Measurements from ENCODE around the gene CNBD2.
"Not testable (repeated sequence)": the region's sequence is repeated elsewhere in the genome, so short reads cannot be mapped to it uniquely, and the experiment has no call there.

Gene CNBD2

GRCh38 chr20:35967979-35968640 lies at the start of gene CNBD2:
Gene CNBD2, plus strand, starts transcription at chr20:35968590. Its CDS starts 173 bp downstream, at chr20:35968763.
- no peak for DNase-seq (ENCODE audit: low read depth)

GRCh38 chr20:35920523-35920922 lies 47.9 kb upstream of the CNBD2 start:
- no peak for DNase-seq (ENCODE audit: low read depth)

GRCh38 chr20:35929301-35929700 lies 39.1 kb upstream of the CNBD2 start:
- no peak for DNase-seq (ENCODE audit: low read depth)

GRCh38 chr20:35934050-35934449 lies 34.3 kb upstream of the CNBD2 start:
- no peak for DNase-seq (ENCODE audit: low read depth)

GRCh38 chr20:35939264-35939663 lies 29.1 kb upstream of the CNBD2 start:
- DNase-seq (ENCODE audit: low read depth): no peak

- no peak for DNase-seq (ENCODE audit: low read depth)
These were observed 26.8 kb upstream of the CNBD2 start for GRCh38 chr20:35941620-35942019.

GRCh38 chr20:35942243-35942642 lies 26.1 kb upstream of the CNBD2 start:
- DNase-seq (ENCODE audit: low read depth): no peak

GRCh38 chr20:35947489-35947888 lies 20.9 kb upstream of the CNBD2 start:
- no peak for DNase-seq (ENCODE audit: low read depth)

- DNase-seq (ENCODE audit: low read depth): no peak
These were observed 20.5 kb upstream of the CNBD2 start for GRCh38 chr20:35947907-35948306.

GRCh38 chr20:35950093-35950492 lies 18.3 kb upstream of the CNBD2 start:
- DNase-seq (ENCODE audit: low read depth): no peak

- not testable (repeated sequence) for DNase-seq (ENCODE audit: low read depth)
These were observed 16.3 kb upstream of the CNBD2 start for GRCh38 chr20:35952080-35952479.

GRCh38 chr20:35952480-35953386 lies 15.7 kb upstream of the CNBD2 start:
- DNase-seq (ENCODE audit: low read depth): no peak

GRCh38 chr20:35953387-35954199 lies 14.8 kb upstream of the CNBD2 start:
- no peak for DNase-seq (ENCODE audit: low read depth)

- DNase-seq (ENCODE audit: low read depth): peak; percentile 97
These were observed 14.0 kb upstream of the CNBD2 start, which contains the start of gene SCAND1 for GRCh38 chr20:35954200-35954906. Gene SCAND1, minus strand, starts transcription at chr20:35954502. Its CDS starts 218 bp downstream, at chr20:35954284.

GRCh38 chr20:35954907-35955251 lies 13.5 kb upstream of the CNBD2 start:
- no peak for DNase-seq (ENCODE audit: low read depth)

GRCh38 chr20:35956616-35957015 lies 11.8 kb upstream of the CNBD2 start:
- DNase-seq (ENCODE audit: low read depth): no peak

GRCh38 chr20:35959291-35959690 lies 9.1 kb upstream of the CNBD2 start:
- DNase-seq (ENCODE audit: low read depth): not testable (repeated sequence)

GRCh38 chr20:35963878-35964277 lies 4.5 kb upstream of the CNBD2 start:
- DNase-seq (ENCODE audit: low read depth): no peak

GRCh38 chr20:35968930-35969329 lies 540 bp downstream of the CNBD2 start:
- no peak for DNase-seq (ENCODE audit: low read depth)

GRCh38 chr20:35971981-35972380 lies 3.6 kb downstream of the CNBD2 start:
- DNase-seq (ENCODE audit: low read depth): no peak

GRCh38 chr20:35972462-35972861 lies 4.1 kb downstream of the CNBD2 start:
- peak; percentile 18 for DNase-seq (ENCODE audit: low read depth)

GRCh38 chr20:35974256-35974655 lies 5.9 kb downstream of the CNBD2 start:
- no peak for DNase-seq (ENCODE audit: low read depth)
